Activated naive CD8-positive, alpha-beta T cell treated with anti-CD3 and anti-CD28 coated beads, Interleukin-2, amount 50 U/mL, for 16 hours (primary cell): ENCODE results near the gene IL6ST.

Source experiments
- DNase-seq: peaks from one replicate; pipeline ENCODE4 v3.0.0-alpha.2; 2020; ENCODE audit warnings: low read depth, low spot score

The IL6ST gene

GRCh38 chr5:55896663-55897062, 98.1 kb downstream of the IL6ST start:
- no peak for DNase-seq

- no peak for DNase-seq
These were observed 98.5 kb downstream of the IL6ST start for GRCh38 chr5:55896238-55896637.

- DNase-seq = no peak
These were observed 99.4 kb downstream of the IL6ST start for GRCh38 chr5:55895346-55895745.

- DNase-seq = no peak
These were observed 100.6 kb downstream of the IL6ST start for GRCh38 chr5:55894135-55894534.

GRCh38 chr5:55892479-55892878, 102.3 kb downstream of the IL6ST start:
- no peak for DNase-seq

GRCh38 chr5:55888205-55888604, 106.6 kb downstream of the IL6ST start:
- DNase-seq = no peak

- DNase-seq = no peak
These were observed 109.4 kb downstream of the IL6ST start for GRCh38 chr5:55885359-55885758.
